Neuronal stem cell (in vitro differentiated cells): ENCODE data around the gene NPAS3.

ENCODE experiments used
- DNase-seq: peaks from one replicate; pipeline ENCODE4 v3.0.0-alpha.2; 2013; ENCODE audit warnings: low spot score
- H2AFZ ChIP-seq: one replicate; pipeline ENCODE4 v1.6.1; 2013; ENCODE audit warnings: mild to moderate bottlenecking, low read length, inconsistent platforms
- H2AK5ac ChIP-seq: 2 replicates; pipeline ENCODE4 v1.6.1; 2013; ENCODE audit warnings: low read depth, mild to moderate bottlenecking, inconsistent platforms, low read length, moderate library complexity, mixed read lengths
- H2BK120ac ChIP-seq: 2 replicates; pipeline ENCODE4 v1.6.1; 2013; ENCODE audit warnings: low read depth, mild to moderate bottlenecking, inconsistent platforms, low read length, moderate library complexity, mixed read lengths
- H2BK12ac ChIP-seq: one replicate; pipeline ENCODE4 v1.6.1; 2013; ENCODE audit warnings: low read length, inconsistent platforms
- H2BK15ac ChIP-seq: 2 replicates; pipeline ENCODE4 v1.6.1; 2013; ENCODE audit warnings: mild to moderate bottlenecking, low read length, inconsistent platforms, mixed read lengths
- H2BK5ac ChIP-seq: one replicate; pipeline ENCODE4 v1.6.1; 2013; ENCODE audit warnings: inconsistent platforms, mild to moderate bottlenecking, low read length, moderate library complexity
- H3K14ac ChIP-seq: one replicate; pipeline ENCODE4 v1.6.1; 2013; ENCODE audit warnings: low read length, inconsistent platforms
- H3K18ac ChIP-seq: 2 replicates; pipeline ENCODE4 v1.6.1; 2013; ENCODE audit warnings: low read length, inconsistent platforms
- H3K23ac ChIP-seq: 2 replicates; pipeline ENCODE4 v1.6.1; 2013; ENCODE audit warnings: low read depth, mild to moderate bottlenecking, mixed read lengths, low read length, inconsistent platforms; ENCODE audit not compliant: poor library complexity
- H3K27ac ChIP-seq: replicated peaks from 3 replicates; pipeline ENCODE4 v1.5.1; 2013; ENCODE audit warnings: low read length, inconsistent platforms
- H3K27me3 ChIP-seq, 3 experiments: 2 replicates each; pipeline ENCODE4 v1.6.1; 2013; ENCODE audit warnings: low read length in 3 of 3, mild to moderate bottlenecking in 2 of 3, inconsistent platforms in 1 of 3, low read depth in 1 of 3, mixed read lengths in 1 of 3, moderate library complexity in 1 of 3; ENCODE audit not compliant: control insufficient read depth in 3 of 3, insufficient read depth in 3 of 3
- H3K36me3 ChIP-seq, 2 donors: replicated peaks in 1 of 2; 2 replicates each; pipeline ENCODE4 v1.6.1; 2013; ENCODE audit warnings: low read length in 2 of 2; ENCODE audit not compliant: control insufficient read depth in 2 of 2, insufficient read depth in 2 of 2
- H3K4ac ChIP-seq: 2 replicates; pipeline ENCODE4 v1.6.1; 2013; ENCODE audit warnings: inconsistent platforms, mild to moderate bottlenecking, low read length, moderate library complexity
- H3K4me1 ChIP-seq, 2 donors: 1 replicate in 1 of 2; 2 replicates in 1 of 2; pipeline ENCODE4 v1.6.1; 2013; ENCODE audit warnings: low read length in 2 of 2, low read depth in 1 of 2; ENCODE audit not compliant: control insufficient read depth in 2 of 2, insufficient read depth in 1 of 2
- H3K4me2 ChIP-seq: one replicate; pipeline ENCODE4 v1.6.1; 2013; ENCODE audit warnings: mild to moderate bottlenecking, low read length, inconsistent platforms; ENCODE audit not compliant: insufficient read depth, poor library complexity, severe bottlenecking
- H3K4me3 ChIP-seq, 2 donors: 2 replicates each; pipeline ENCODE4 v1.5.1; 2013; ENCODE audit warnings: low read length in 2 of 2, mild to moderate bottlenecking in 2 of 2, inconsistent platforms in 1 of 2, moderate library complexity in 1 of 2
- H3K79me1 ChIP-seq: one replicate; pipeline ENCODE4 v1.6.1; 2013; ENCODE audit warnings: low read depth, mild to moderate bottlenecking, inconsistent platforms, low read length, moderate library complexity
- H3K9ac ChIP-seq: one replicate; pipeline ENCODE4 v1.6.1; 2013; ENCODE audit warnings: mild to moderate bottlenecking, low read depth, low read length, inconsistent platforms; ENCODE audit not compliant: poor library complexity
- H3K9me3 ChIP-seq, 2 donors: replicated peaks in 1 of 2; 2 replicates each; pipeline versions ENCODE3 to v1.6.1; 2013; ENCODE audit warnings: low read length in 2 of 2, mild to moderate bottlenecking in 2 of 2, inconsistent platforms in 1 of 2, low read depth in 1 of 2, mixed read lengths in 1 of 2, moderate library complexity in 1 of 2; ENCODE audit not compliant: control insufficient read depth in 2 of 2, insufficient read depth in 1 of 2
- H4K8ac ChIP-seq: one replicate; pipeline ENCODE4 v1.6.1; 2013; ENCODE audit warnings: low read depth, mild to moderate bottlenecking, inconsistent platforms, low read length, moderate library complexity
- H4K91ac ChIP-seq: one replicate; pipeline ENCODE4 v1.6.1; 2013; ENCODE audit warnings: low read length, low read depth, mild to moderate bottlenecking, inconsistent platforms; ENCODE audit not compliant: poor library complexity
- WGBS, 2 donors: extraction: QIAGEN DNeasy Blood & Tissue Kit; methylation state at CpG; one replicate each; pipeline ENCODE4 v1.1.7; 2013; ENCODE audit warnings: missing lambda C conversion rate in 2 of 2, mixed read lengths in 1 of 2; ENCODE audit not compliant: insufficient read length in 2 of 2, insufficient replicate concordance in 1 of 2; ENCODE audit errors: extremely low coverage in 2 of 2; 5-methylcytosine and 5-hydroxymethylcytosine counted together

Gene NPAS3

DNA sequence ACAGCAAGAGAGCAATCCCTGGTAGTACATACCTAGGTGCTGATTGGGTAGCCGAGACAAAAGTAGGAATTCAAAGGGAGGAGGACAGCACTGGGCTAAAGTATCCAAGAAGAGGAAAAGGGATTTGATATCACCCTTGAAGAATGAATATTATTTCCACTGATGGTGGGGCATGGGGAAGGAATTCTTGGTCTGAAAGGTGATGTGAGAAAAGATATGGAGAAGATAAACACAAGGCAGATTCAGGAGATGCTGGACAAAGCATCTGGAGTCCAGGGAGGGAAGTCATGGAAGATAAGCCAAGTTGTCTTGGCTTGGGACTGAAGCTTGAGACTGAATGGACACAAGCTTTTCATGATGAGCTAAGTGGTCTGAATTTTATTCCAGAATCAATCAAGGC lies 818.2 kb downstream of the NPAS3 start:
- no peak overlapping the region for H2BK120ac ChIP-seq
- peaks cover 0 to 13% of the 10 kb centered on the region in 2 donors for H3K4me1 ChIP-seq
- no peak overlapping the region for H2BK5ac ChIP-seq
- no peak overlapping the region for H3K4ac ChIP-seq
- no peak overlapping the region for H2BK15ac ChIP-seq
- WGBS, 2 donors: no CpG with 5 or more reads among the region's 1 CpG
- no peak overlapping the region for H3K4me3 ChIP-seq
- no peak overlapping the region for H2BK12ac ChIP-seq
- H4K91ac ChIP-seq: no peak overlapping the region
- no peak overlapping the region for H3K9ac ChIP-seq
- H3K18ac ChIP-seq: no peak overlapping the region
- H3K23ac ChIP-seq: no peak overlapping the region
- H3K9me3 ChIP-seq: peaks cover 2 to 14% of the 10 kb centered on the region in 2 donors
- H2AK5ac ChIP-seq: no peak overlapping the region
- H3K4me2 ChIP-seq: no peak overlapping the region
- no peaks in the 10 kb centered on the region for H3K27me3 ChIP-seq
- no peak overlapping the region for H3K27ac ChIP-seq
- H3K14ac ChIP-seq: no peak overlapping the region
- no peak overlapping the region for H4K8ac ChIP-seq
- DNase-seq: no peak
- no peak overlapping the region for H2AFZ ChIP-seq
- no peaks in the 10 kb centered on the region for H3K79me1 ChIP-seq
- peaks cover 0 to 7% of the 10 kb centered on the region in 2 donors for H3K36me3 ChIP-seq

DNA sequence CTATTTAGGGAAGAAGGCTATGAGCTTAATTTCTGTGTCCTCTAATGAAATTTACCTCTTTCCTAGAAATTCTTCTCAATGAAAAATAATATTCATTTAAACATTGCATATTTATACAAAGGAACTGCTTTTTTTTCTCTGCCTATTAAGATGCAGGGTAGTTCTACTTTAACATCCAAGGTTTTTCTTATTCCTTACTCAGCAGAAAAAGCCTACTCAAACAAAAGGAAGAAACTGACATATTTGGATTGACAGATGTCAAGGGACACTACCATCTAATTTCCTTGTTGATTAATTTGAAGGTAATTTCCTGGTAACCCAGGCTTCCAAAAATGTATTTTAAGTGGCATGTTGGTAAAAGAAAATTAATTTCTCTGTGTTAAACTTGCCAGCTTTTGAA lies 819.9 kb downstream of the NPAS3 start:
- Histone ChIP-seq H2BK120ac (no peak overlapping the region), H3K4me3 (no peak overlapping the region), H2BK15ac (no peak overlapping the region), H2AFZ (no peak overlapping the region), H3K4me2 (no peak overlapping the region), H2BK12ac (no peak overlapping the region), H3K14ac (no peak overlapping the region), H2AK5ac (no peak overlapping the region), H4K91ac (no peak overlapping the region), H3K4ac (no peak overlapping the region), H3K9me3 (peaks cover 2 to 14% of the 10 kb centered on the region in 2 donors), H3K27me3 (no peaks in the 10 kb centered on the region), H3K36me3 (peaks cover 0 to 7% of the 10 kb centered on the region in 2 donors), H3K4me1 (peaks cover 7 to 19% of the 10 kb centered on the region in 2 donors), H3K27ac (no peak overlapping the region), H3K79me1 (no peaks in the 10 kb centered on the region), H3K23ac (no peak overlapping the region), H4K8ac (no peak overlapping the region), H3K9ac (no peak overlapping the region), H2BK5ac (no peak overlapping the region), H3K18ac (no peak overlapping the region)
- no peak for DNase-seq

DNA sequence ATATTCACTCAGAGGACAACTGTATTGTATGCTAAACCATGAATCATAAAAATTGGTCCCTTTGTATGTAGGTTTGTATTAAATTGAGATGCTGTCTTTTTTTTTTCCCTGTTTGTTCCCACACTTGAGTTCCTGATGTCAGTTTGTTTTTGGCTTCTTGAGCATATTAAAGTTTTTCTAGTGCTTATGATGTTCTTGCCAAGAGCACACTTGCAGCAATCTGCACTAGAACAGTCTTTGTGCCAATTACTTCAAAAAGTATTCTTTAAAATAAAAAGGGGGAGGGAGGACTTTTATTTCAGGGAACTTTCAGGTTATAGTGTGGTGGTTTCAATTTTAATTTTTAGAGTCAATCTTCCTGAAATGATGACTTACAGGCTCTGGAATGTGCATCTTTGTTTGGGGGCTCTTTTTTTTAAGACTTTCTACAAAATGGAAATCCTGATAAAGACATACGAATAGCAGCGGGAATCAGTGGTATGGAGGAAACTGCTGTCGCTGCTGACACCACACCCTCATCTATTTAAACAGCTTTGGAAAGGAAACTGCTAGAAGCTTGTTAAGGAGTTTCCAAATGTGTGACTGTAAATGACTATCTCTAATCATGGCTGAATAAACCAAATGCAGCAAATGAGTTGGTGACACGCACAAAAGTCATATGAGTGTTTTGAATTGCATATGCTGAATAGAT lies 823.6 kb downstream of the NPAS3 start:
- Histone ChIP-seq H2BK12ac (no peak overlapping the region), H2AFZ (no peak overlapping the region), H3K36me3 (peaks cover 0 to 5% of the 10 kb centered on the region in 2 donors), H3K14ac (no peak overlapping the region), H3K18ac (no peak overlapping the region), H2BK120ac (no peak overlapping the region), H2BK15ac (no peak overlapping the region), H4K8ac (no peak overlapping the region), H3K4me3 (no peak overlapping the region), H3K9me3 (no peaks in the 10 kb centered on the region), H3K27ac (no peak overlapping the region), H4K91ac (no peak overlapping the region), H3K23ac (no peak overlapping the region), H3K27me3 (no peaks in the 10 kb centered on the region), H2BK5ac (no peak overlapping the region), H3K4me1 (peaks cover 26% of the 10 kb centered on the region in 2 donors), H2AK5ac (no peak overlapping the region), H3K4ac (no peak overlapping the region), H3K9ac (no peak overlapping the region), H3K4me2 (no peak overlapping the region), H3K79me1 (no peaks in the 10 kb centered on the region)
- no peak for DNase-seq
- WGBS, 2 donors: no CpG with 5 or more reads among the region's 4 CpGs

DNA sequence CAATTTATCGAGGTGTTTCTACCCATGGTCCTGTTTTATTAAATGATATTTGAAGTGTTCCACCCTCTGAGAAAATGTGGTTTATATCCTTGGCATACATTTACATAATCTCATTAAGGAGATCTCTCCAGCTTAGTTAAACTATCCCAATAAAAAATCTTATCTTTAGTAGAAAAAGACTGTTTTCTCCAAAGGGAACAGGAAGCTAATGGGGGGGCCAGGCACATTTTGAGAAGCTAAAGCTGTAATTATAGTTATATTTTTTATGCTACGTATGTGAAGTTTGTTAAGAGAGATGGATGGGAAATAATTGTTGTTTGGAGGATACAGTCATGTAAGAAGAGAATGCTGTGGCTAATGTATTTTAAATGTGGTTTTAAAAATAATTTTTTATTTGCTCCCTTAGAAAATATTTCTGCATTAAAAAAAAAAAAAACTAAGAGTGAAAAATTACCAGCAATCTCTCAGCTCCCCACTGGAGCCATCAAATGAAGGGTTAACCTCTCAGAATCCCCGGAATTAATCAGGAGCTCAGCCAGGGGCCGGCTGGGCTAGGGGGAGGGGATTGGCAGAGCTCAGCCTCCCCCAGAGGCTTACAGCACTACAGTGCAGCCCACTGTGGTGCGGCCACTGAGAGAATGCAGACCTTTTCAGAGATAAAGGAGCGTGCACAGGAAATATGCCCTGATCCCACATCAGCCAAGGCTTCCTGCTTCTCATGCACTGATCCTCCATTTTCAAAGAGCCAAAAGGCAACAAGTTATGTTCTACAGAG lies 826.4 kb downstream of the NPAS3 start:
- no peaks in the 10 kb centered on the region for H3K9me3 ChIP-seq
- no peak overlapping the region for H3K4me3 ChIP-seq
- WGBS, 2 donors: 100% methylated on average over 1 of the region's 6 CpGs
- H3K18ac ChIP-seq: no peak overlapping the region
- no peak overlapping the region for H3K4ac ChIP-seq
- no peak overlapping the region for H3K9ac ChIP-seq
- no peak overlapping the region for H2BK5ac ChIP-seq
- no peaks in the 10 kb centered on the region for H3K27me3 ChIP-seq
- H3K79me1 ChIP-seq: no peaks in the 10 kb centered on the region
- no peak overlapping the region for H2BK120ac ChIP-seq
- peak overlapping the region; percentile 79 for H3K27ac ChIP-seq
- H2BK12ac ChIP-seq: no peak overlapping the region
- H4K91ac ChIP-seq: no peak overlapping the region
- H4K8ac ChIP-seq: no peak overlapping the region
- peak; percentile 45 for DNase-seq
- H2AK5ac ChIP-seq: no peak overlapping the region
- peak overlapping the region; percentile 21 for H2AFZ ChIP-seq
- peaks cover 19 to 26% of the 10 kb centered on the region in 2 donors for H3K4me1 ChIP-seq
- H3K36me3 ChIP-seq: peaks cover 0 to 5% of the 10 kb centered on the region in 2 donors
- H3K4me2 ChIP-seq: no peak overlapping the region
- no peak overlapping the region for H3K14ac ChIP-seq
- no peak overlapping the region for H2BK15ac ChIP-seq
- no peak overlapping the region for H3K23ac ChIP-seq
